ENCODE data around the gene RAI1.
A peak's percentile ranks its signal among the peaks of the same experiment; 100 is the strongest.

RAI1 gene

DNA sequence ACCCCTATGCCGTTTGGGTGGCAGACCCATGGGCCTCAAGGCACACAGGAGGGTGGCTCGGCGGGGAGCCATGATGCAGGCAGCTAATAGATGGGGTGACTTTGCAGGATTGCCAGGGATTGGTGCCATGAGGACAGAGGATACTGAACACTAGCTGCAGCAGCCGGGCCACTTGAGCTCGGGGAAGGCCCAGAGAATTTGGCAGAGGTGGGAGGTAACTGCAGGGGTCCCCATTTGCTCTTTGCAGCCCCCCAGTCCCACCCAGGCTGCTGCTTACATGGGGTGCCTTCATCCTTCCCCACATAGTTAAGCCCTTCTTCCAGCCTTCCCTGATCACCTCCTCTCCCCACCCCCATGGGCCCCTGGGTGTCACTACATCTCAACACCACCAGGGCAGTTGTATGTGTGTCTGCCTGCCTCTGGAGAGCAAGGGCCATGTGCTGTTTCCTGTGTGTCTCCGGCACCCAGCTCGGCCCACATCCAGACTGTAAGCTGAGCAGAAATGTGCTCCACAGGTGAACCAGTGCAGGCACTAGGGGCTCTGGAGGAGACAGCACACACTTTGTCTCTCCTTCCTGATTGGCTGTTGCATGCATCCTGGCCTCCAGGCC lies 103.5 kb downstream of the RAI1 start:
- no peak for DNase-seq (ENCODE audit: low read depth in 2 of 2)

- DNase-seq (ENCODE audit: low read depth in 2 of 2), result no peak
Observed at GRCh38 chr17:17785407-17785806, 104.1 kb downstream of the RAI1 start.

DNA sequence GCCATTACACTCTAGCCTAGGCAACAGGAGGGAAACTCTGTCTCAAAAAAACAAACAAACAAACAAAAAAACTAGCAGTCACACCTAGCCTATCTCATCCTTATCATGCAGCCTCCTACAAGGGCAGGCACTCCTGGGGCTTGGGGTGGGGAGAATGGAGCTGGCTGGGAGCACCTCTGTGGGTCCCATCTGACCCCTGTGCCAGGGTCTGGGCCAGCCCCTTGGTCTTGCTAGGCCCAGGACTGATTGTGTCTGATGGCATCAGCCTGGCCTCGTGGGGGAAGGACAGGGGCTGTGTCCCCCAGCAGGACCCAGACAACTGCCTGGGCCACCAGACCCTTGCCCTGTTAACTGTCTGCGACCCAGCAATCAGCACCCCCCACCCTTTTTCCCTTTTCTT lies 105.7 kb downstream of the RAI1 start:
- DNase-seq (ENCODE audit: low read depth in 2 of 2), result no peak

- DNase-seq (ENCODE audit: low read depth in 2 of 2), result no peak
Observed at GRCh38 chr17:17787568-17787967, 106.3 kb downstream of the RAI1 start.

DNA sequence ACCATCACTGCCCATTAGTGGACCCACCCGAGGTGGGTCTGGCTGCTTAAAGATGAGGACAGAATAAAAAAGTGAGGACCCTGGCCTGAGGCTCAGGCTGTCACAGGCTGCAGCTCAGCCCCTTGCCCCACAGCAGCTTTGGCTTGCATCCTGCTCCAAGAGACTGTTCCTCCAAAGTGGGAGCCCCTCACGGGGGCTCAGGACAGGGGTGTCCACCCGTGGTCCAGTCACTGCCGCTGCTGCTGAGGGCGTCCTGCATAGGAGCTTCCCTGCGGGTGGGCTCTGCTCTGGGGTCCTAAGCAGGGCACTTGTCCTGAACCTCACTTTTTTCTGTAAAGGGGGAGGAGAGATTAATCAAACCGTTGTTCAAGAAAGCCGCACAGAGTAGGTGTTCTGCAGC lies 107.7 kb downstream of the RAI1 start:
- DNase-seq (ENCODE audit: low read depth in 2 of 2), result no peak

- no peak for DNase-seq (ENCODE audit: low read depth in 2 of 2)
Observed at GRCh38 chr17:17789410-17789809, 108.2 kb downstream of the RAI1 start.

DNA sequence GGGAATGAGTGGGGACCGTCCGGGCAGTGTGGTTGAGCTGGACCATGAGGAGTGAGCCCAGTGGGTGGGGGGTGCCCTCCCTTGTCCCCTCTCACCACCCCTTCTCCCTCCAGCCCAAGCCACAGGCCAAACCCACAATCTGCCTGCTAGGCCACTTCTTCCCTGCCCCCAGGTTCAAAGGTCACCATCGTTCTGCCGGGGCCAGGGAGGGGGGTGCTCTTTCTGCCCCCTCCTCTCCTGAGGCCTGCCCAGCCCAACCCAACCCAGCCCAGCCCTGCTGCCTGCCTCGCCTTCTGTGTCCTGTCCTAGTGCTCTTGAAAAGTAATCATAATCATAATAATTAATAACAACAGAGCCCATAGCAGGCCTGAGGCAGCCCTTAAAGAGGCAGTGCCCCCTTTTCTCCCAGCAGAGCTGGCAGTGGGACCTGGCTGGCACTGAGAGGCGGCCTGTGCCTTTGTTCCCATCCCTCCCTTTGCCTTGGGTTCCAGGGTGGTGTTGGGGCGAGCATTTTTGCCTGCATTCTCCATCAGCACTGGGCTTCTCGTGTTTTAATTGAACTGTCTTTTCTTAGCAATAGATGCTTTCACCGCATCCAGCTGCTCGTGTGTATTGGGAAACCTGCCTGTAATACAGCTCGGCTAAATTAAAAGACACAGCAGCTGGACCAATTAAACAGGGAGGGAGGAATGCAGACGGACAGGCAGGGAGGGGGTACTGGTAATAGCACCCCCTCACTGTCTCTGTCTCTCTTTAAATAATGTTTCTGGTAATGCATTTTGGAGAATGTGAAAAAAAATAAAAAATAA lies 108.8 kb downstream of the RAI1 start:
- no peak for DNase-seq (ENCODE audit: low read depth in 2 of 2)

GRCh38 chr17:17790637-17791464 lies 109.6 kb downstream of the RAI1 start:
- DNase-seq (ENCODE audit: low read depth in 2 of 2), result no peak

DNA sequence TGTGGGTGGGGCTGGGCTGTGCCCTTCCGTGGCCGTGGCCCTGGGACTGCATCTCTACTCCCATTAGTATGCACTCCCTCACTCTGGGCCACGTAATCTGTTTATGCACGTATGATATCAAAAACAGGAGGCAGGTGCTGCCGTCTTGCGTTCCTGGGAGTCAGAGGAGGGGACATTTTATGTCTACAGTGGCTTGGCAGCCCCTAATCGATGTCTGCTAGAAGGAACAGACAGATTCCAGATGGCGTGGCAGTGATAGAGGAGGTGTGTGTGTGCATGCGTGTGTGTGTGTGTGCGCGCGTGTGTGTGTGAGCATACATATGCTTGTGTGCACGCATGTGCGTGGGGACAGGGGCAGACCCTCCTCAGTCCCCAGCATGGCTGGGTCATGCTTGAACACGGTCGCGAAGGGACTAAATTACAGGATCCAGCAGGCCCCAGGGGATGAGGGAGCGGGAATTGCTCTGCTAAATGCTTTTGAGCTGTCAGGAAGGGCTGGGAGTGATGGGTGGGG lies 110.8 kb downstream of the RAI1 start:
- DNase-seq (ENCODE audit: low read depth in 2 of 2), result no peak

GRCh38 chr17:17792551-17793377 lies 111.5 kb downstream of the RAI1 start:
- peak in 1 of 2 donors; percentile 23 for DNase-seq (ENCODE audit: low read depth in 2 of 2)

- DNase-seq (ENCODE audit: low read depth in 2 of 2), result no peak
Observed at GRCh38 chr17:17793378-17794214, 112.3 kb downstream of the RAI1 start.

- no peak for DNase-seq (ENCODE audit: low read depth in 2 of 2)
Observed at GRCh38 chr17:17794382-17794781, 113.1 kb downstream of the RAI1 start.

GRCh38 chr17:17795296-17795695 lies 114.0 kb downstream of the RAI1 start:
- no peak for DNase-seq (ENCODE audit: low read depth in 2 of 2)

DNA sequence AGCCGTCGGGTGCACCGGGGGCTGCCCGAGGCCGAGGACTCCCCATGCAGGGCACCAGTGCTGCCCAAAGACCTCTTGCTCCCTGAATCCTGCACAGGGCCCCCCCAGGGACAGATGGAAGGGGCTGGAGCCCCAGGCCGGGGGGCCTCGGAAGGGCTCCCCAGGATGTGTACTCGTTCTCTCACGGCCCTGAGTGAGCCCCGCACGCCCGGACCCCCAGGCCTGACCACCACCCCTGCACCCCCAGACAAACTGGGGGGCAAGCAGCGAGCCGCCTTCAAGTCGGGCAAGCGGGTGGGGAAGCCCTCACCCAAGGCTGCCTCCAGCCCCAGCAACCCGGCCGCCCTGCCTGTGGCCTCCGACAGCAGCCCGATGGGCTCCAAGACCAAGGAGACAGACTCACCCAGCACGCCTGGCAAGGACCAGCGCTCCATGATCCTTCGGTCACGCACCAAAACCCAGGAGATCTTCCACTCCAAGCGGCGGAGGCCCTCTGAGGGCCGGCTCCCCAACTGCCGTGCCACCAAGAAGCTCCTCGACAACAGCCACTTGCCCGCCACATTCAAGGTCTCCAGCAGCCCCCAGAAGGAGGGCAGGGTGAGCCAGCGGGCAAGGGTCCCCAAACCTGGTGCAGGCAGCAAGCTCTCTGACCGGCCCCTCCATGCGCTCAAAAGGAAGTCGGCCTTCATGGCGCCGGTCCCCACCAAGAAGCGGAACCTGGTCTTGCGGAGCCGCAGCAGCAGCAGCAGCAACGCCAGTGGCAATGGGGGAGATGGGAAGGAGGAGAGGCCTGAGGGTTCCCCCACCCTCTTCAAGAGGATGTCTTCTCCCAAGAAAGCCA lies 114.9 kb downstream of the RAI1 start:
- no peak for DNase-seq (ENCODE audit: low read depth in 2 of 2)

GRCh38 chr17:17796787-17797061 lies 115.5 kb downstream of the RAI1 start:
- no peak for DNase-seq (ENCODE audit: low read depth in 2 of 2)

DNA sequence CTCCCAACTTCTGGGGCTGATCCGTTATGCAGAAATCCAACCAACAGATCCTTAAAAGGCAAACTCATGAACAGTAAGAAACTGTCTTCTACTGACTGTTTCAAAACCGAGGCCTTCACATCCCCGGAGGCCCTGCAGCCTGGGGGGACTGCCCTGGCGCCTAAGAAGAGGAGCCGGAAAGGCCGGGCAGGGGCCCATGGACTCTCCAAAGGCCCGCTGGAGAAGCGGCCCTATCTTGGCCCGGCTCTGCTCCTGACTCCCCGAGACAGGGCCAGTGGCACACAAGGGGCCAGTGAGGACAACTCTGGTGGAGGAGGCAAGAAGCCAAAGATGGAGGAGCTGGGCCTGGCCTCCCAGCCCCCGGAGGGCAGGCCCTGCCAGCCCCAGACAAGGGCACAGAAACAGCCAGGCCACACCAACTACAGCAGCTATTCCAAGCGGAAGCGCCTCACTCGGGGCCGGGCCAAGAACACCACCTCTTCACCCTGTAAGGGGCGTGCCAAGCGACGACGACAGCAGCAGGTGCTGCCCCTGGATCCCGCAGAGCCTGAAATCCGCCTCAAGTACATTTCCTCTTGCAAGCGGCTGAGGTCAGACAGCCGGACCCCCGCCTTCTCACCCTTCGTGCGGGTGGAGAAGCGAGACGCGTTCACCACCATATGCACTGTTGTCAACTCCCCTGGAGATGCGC lies 116.0 kb downstream of the RAI1 start:
- no peak for DNase-seq (ENCODE audit: low read depth in 2 of 2)

GRCh38 chr17:17798010-17798556 lies 116.8 kb downstream of the RAI1 start:
- no peak for DNase-seq (ENCODE audit: low read depth in 2 of 2)

- DNase-seq (ENCODE audit: low read depth in 2 of 2), result no peak
Observed at GRCh38 chr17:17798573-17799255, 117.5 kb downstream of the RAI1 start.

Measured in stimulated activated CD8-positive, alpha-beta memory T cell treated with anti-CD3 and anti-CD28 coated beads, Interleukin-2, amount 100 ng/mL, for 48 hours (primary cell).